ENCODE measurements around the gene PNO1. TPM values are rescaled to one million over a fixed set of nuclear protein-coding genes. Genes with fewer than 3 reads are reported as not detected.
"Not testable (repeated sequence)": the region's sequence is repeated elsewhere in the genome, so short reads cannot be mapped to it uniquely, and the experiment has no call there.

PNO1 gene
- 12.4 and 17.5 TPM in 2 replicates for total RNA-seq

DNA sequence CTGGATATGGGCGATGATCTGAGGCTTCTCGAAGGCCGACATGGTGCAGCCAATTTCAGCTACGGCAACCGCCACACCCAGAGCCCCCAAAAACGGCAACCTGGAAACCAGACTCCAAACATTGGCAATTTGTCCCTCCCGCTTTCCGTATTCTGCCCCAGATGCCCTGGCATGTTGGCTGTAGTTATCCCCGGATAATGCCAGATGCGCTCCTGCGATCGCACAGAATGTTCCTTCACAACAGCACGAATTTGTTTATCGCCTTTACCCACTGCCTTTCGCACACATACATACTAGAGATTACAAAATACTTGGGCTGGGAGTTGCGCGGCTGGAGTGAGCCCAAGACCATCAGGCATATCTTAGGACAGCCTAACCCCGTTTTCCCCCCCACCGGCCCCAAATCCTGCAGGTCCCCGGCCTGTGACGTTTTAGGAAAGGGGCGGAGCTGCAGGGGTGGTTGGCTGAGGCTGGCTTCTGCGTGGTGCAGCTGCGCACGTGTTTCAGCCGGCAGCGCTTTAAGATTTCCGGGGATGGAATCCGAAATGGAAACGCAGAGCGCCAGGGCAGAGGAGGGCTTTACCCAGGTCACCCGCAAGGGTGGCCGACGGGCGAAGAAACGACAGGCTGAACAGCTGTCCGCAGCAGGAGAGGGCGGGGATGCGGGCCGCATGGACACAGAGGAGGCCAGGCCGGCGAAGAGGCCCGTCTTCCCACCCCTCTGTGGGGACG lies at the start of gene PNO1:
TSS of gene PNO1 (plus strand) at position 487 of the 732 bp plus-strand sequence. CDS start at position 534, 47 bp downstream.
- peak; percentile 97 for DNase-seq

DNA sequence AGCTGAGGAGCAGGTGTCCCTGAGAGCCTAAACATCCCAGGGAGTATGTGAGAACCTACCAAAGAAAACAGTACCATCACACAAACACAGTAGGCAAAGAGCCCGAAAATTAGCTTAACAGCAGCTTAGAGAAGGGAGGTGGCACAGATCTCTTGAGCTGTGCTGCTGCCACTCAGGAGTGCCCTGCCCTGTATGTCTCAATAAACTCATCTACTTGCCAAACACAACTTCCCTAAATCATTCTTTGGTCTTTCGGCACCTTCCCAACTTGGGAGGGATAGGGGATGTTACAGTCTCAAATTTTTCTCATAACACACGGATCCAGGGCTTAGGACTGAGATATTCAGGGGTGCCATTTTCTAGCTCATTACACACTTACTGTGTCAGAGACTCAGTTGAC lies 49.6 kb upstream of the PNO1 start:
- no peak for DNase-seq

DNA sequence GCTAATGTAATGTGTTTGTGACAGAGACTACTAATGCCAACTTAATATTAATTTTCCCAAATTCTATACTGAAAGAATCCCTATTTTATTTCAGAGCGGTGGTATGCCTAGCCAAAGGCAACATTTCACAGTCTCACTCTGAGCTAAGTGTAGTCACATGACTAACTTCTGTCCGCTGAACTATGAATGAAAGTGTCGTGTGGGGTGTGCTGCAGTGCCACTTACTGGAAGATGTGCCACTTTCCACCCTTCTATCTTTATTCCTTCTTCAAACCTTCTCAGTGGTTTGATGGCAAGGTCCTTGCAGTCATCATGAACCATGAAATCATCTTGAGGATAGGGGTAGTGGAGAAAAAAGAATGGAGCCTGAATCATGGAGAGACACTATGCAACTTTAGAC lies 47.6 kb upstream of the PNO1 start:
- no peak for DNase-seq

DNA sequence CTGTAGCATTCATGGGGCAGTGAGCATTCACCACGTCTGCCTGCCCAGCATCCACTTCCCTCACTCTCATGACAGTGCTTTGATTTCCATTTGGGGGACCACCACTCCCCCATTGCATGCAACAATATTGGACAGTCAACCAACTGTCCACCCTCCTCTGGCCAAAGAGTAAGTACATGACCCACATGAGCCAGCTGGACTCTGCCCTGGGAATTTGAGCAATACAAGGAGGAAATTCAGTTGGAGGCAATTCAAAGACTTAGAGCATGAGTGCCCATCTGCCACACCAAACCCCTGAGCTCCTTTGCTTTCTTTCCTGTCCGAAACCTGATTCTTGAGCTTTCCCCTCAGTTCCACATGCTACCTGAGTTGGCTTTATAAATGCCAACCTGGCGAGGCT lies 41.7 kb upstream of the PNO1 start:
- no peak for DNase-seq

DNA sequence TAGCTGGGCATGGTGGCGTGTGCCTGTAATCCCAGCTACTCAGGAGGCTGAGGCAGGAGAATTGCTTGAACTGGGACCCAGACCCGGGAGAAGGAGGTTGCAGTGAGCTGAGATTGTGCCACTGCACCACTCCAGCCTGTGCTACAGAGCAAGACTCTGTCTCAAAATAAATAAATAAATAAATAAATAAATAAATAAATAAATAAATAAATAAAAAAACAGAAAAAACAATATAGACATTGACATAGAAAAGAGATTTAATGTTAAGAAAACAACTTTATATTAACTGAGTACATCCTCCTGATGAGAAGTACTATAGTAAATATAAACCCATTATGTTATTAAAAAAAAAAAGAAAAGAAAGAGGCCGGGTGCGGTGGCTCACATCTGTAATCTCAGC lies 39.8 kb upstream of the PNO1 start:
- not testable (repeated sequence) for DNase-seq

- no peak for DNase-seq
These were observed 38.9 kb upstream of the PNO1 start for GRCh38 chr2:68118816-68119215.

DNA sequence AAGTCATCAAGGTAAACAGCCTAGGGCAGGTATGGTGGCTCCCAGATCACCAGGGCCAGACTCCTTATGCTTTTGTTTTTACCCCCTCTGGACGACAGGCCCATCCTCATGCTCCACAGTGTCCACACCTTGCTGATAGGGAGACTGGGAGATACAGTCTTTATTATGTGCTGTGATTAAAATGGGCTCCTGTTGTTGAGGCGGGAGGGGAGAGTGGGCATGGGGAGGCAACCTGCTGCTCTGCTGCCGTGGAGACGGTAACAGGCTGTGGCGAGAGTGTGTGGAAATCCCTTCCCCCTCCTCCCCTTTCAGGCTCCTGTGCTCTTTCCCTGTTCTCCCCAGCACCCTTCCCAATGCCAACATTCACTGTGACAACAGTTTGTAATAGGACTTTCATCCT lies 38.2 kb upstream of the PNO1 start:
- no peak for DNase-seq

DNA sequence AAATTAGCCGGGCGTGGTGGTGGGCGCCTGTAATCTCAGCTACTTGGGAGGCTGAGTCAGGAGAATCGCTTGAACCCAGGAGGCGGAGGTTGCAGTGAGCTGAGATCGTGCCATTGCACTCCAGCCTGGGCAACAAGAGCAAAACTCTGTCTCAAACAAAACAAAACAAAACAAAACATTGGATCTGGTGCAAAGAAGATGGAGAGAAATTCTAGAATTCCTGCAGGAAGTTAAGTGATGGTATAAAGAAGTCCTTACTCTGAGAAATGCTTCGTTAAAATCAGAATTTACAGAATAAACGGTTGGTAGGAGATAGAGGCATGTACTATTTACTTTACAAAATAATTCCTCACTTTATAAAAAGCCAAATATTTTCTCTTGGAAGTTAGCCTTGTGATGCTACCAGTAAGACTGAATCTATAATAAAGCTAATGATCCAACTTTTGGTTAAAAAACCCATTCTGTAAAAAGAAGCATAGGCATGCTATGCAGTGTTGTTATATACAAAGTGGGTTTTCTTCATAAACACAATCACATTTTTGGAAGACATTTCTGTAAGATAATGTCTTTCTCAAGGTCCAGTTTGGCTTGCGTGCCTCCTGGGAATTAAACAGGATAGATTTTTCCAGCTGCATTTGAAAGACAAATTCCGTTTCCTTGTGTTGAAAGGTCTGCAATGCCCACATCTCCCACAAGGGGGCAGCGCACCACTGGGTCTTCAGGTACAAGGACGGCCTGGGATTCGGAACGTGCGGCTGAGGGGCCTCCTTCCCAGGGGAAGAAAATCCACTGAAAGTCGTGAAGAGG lies 35.6 kb upstream of the PNO1 start:
- peak; percentile 94 for DNase-seq

DNA sequence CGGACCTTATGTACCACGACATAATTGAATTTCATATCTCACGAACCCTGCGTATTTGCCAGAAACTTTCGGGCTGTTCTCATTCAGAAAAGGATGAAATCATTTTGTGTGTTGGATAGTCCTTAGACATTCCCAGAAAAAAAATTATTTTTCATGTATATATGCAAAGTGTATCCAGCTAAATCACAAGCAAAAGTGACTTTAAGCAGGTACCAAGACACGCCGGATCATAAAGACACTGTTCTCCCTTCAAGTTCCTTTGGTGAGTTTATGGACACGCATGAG lies 35.1 kb upstream of the PNO1 start:
- no peak for DNase-seq

- DNase-seq = no peak
These were observed 33.4 kb upstream of the PNO1 start for GRCh38 chr2:68124321-68124720.

DNA sequence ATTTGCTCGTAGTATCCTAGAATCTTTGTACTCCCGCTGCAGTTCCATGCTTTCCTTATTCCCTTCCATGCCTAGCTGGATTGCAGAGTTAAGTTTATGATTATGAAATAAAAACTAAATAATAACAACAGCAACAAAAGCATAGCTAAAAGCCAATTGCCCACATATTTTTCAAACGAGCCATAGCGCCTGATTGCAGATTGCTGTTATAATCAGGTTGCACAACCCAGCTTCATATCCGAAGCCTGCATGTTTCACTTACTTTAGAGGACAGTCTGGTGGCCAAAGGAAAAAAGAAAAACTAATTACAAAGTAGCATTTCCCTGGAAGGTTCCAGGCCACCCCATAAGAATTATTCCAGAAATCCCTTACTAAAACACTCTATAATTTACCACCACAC lies 31.9 kb upstream of the PNO1 start:
- no peak for DNase-seq

DNA sequence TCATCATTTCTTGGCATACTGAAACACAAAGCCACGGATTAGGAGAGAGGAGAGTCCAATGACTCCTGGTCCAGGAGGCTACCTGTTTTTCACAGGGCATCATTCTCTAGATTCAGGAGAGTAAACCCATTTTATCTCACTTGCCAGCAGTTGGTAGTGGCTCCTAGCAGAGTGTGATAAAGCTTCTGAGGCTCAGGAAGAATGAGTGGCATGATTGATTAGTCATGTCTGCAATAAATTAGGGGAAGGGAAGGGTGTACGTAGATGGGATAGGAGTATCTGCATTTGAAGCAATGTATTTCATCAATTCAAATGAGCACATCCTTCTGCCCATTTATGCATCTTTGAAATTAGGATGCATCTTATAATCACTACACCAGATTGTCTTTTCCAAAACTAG lies 31.1 kb upstream of the PNO1 start:
- DNase-seq = no peak

DNA sequence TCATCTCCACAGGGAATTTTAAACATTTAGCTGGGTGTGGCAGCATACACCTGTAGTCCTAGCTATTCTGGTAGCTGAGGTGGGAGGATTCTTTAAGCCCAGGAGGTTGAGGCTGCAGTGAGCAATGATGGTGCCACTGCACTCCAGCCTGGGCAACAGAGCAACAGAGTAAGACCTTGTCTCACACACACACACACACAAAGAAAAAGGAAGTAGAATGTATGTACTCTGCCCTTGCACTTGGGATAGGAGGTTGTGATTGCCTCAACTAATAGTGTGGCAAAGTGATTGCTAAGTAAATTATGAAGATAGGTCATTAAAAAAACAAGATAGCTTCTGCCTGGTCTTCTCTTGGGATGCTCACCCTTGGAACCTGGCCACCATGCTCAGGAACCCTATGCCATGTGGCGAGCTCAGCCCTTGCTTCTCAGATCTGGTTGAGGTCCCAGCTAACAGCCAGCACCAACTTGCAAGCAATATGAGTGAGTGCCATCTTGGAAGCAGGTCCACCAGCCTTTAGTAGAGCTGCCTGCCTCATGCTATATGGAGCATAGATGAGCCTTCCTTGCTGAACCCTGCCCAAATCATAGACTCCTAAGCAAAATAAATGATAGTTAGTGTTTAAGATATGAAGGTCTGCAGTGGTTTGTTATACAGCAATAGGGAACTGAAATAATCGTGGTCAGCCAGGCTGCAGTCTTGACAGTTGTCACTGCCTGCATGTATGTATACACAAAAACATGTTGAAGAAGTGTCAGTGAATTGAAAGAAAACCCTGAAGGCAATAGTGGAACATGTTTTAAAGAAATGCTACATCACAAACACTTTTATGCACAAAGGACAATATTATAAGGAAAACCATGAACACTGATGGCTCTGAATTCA lies 30.1 kb upstream of the PNO1 start:
- DNase-seq = no peak

- DNase-seq = no peak
These were observed 23.6 kb upstream of the PNO1 start for GRCh38 chr2:68134120-68134519.

DNA sequence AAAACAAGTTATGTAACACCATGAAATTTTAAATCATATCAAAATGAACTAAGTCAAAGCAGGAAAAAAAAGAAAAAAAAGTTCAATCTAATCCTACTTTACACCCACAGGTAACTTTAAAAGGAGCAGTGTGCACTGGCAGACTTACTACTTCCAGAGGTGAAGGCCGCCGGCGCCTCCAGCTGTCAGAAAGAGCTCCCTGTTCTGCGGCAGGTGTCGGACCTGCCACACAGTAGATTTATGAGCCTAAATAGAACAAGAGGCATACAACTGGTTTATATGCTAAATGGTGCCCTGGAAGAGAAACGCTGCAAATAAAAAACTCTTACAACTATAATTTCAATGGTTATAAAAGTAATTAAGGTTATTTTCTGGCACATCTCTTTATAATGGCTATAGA lies 23.1 kb upstream of the PNO1 start:
- no peak for DNase-seq

DNA sequence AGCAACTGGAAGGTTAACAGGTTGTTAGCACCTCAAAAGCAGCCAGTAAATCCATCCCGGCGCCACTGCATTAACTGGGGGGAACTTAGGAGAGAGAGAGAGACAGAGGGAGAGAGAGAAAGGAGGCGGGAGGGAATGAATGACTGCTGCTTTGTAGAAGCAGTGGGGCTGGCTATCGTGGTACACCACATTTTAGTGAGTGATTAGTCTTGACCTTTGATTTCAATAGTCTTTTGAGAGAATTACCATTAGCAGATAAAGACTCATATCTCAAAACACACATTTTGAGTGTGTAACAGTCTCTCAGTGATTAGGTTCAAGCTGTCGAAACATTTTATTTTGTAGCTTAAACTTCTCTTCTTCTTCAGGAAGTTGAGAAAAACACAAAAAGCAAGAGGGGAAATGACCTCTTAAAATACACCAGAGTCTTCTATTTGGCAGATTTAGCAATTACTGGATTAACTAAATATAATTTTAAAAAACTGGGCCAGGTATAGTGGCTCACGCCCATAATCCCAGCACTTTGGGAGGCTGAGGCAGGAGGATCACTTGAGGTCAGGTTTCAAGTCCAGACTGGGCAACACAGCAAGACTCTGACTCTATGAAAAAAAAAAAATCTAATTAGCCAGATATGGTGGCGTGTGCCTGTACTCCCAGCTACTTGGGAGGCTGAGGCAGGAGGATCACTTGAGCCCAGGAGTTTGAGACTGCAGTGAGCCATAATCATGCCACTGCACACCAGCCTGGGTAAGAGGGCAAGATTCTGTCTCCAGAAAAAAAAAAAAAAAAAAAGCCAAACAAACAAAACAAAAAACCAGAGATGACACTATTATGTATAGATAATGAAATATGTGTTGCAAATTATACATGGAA lies 22.0 kb upstream of the PNO1 start:
- no peak for DNase-seq

DNA sequence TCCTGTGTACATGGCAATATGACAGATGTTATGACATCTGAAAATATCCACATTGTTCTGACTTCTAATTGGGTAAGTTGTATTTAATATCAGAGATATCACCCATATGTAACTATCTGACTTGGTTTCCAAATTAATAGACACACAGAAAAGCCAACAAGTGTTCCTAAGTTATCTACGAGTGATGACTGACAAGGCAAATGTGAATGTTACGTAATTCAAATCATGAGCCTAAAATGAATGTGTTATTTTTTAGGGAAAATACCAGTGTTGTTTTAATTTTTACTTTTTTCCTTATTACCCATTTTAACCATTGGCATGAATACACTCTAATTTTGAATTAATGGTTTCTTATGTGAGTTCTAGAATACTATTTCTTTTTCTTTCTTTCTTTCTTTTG lies 15.8 kb upstream of the PNO1 start:
- no peak for DNase-seq

DNA sequence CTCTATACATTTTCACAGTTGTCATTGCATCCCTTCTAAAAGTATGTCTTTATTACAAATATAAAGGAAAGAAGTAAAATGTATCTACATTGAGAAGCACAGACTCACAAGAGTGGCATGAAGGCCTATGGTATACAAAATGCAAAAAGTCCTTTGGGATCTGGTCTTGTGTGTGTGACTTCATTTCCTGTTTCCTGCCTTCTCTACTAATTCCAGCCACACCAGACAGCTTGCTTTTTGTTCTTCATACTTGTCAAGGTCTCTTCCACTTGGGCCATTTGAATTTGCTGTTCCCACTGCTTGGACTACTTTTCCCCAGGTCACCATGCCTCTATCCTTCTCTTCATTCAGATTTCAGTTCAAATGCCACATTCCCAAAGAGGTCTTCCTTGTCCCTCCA lies 6.7 kb upstream of the PNO1 start:
- DNase-seq = peak; percentile 57

DNA sequence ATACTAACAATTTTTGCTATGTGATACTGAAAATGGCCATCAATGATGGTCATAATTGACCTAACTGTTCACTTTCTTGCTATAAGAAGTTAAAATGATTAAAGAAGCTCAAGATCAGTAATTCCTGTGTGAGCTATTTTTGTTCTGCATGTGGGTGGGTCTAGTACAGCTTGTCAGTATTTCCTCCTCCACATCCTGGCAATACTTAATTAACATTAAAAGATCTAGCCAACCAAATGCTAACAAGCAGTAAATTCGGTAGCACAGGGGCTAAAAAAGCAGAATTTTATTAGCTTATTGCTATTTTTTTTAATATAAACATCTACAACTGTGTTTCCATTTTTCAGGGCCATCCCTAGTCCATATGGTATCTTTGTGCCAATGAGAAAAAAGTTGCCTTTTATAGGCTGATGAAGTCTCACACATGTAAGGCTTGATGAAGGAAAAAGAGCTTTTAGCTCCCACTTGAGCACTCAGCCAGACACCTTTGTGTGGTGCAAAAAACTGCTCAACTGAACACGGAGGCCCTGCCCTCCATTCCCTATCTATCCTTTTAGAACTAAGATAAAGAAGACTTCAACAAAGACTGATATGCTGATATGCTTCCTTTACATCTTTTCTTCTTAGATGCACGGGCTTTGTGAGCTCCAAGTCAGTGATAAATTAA lies 4.9 kb upstream of the PNO1 start:
- DNase-seq = peak; percentile 27

- no peak for DNase-seq
These were observed 2.1 kb upstream of the PNO1 start for GRCh38 chr2:68155618-68156017.

DNA sequence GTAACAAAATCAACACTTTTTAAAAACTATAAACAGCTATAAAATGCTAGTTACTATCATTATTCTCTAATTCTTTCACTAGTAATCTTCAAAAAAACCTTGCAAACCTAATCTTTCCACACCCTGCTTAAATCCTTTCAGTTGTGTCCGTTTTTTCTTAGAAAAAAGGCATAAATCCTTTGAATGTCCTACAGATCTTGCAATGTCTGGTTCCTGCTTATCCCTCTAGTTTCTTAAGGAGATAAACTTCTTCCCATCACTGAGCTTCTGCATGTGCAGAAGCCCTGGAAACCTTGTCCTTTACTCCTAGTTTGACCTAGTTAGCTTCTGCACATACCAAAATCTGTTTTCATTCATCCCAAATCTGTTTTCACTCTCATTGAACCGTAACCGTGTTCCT lies 1.3 kb upstream of the PNO1 start:
- DNase-seq = no peak

GRCh38 chr2:68157002-68157401 lies 686 bp upstream of the PNO1 start:
- no peak for DNase-seq

All from dermis blood vessel endothelial cell (primary cell).